Measurements from ENCODE around the gene PACS1.

The PACS1 gene

GRCh38 chr11:66267379-66268243, 197.5 kb downstream of the PACS1 start:
- TF ChIP-seq, protein P1, sequence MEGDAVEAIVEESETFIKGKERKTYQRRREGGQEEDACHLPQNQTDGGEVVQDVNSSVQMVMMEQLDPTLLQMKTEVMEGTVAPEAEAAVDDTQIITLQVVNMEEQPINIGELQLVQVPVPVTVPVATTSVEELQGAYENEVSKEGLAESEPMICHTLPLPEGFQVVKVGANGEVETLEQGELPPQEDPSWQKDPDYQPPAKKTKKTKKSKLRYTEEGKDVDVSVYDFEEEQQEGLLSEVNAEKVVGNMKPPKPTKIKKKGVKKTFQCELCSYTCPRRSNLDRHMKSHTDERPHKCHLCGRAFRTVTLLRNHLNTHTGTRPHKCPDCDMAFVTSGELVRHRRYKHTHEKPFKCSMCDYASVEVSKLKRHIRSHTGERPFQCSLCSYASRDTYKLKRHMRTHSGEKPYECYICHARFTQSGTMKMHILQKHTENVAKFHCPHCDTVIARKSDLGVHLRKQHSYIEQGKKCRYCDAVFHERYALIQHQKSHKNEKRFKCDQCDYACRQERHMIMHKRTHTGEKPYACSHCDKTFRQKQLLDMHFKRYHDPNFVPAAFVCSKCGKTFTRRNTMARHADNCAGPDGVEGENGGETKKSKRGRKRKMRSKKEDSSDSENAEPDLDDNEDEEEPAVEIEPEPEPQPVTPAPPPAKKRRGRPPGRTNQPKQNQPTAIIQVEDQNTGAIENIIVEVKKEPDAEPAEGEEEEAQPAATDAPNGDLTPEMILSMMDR (IDR thresholded peaks at IDR 0.05; ENCODE audit: low read length) = 0 out of 2 replicates have a peak, but pooled peaks have one; percentile 8
- no peak for TF ChIP-seq EZH2 (IDR thresholded peaks at IDR 0.05; ENCODE audit: borderline replicate concordance, low read length)
- H3K4me1 ChIP-seq (ENCODE audit: insufficient read depth, low read length, severe bottlenecking) = peaks cover 19% of the 10 kb centered on the region
- H4K20me1 ChIP-seq (ENCODE audit: insufficient read depth, low read length) = no peaks in the 10 kb centered on the region
- H3K9me3 ChIP-seq (ENCODE audit: low read length) = no peaks in the 10 kb centered on the region
- H3F3A ChIP-seq (ENCODE audit: insufficient read depth, low read length) = no peaks in the 10 kb centered on the region
- peaks cover 38% of the 10 kb centered on the region; the same call in 1 of the 2 replicates for H3K36me3 ChIP-seq (ENCODE audit: insufficient read depth, low read length)
- H3K9ac ChIP-seq (ENCODE audit: low read length) = peak overlapping the region; percentile 50
- H3K4me3 ChIP-seq (ENCODE audit: low read depth, low read length, poor library complexity, severe bottlenecking) = peak overlapping the region; percentile 94
- no peak overlapping the region for H2AFZ ChIP-seq (ENCODE audit: low read length)
- peaks cover 13% of the 10 kb centered on the region for H3K79me2 ChIP-seq (ENCODE audit: insufficient read depth, low read length)
- peak overlapping the region; percentile 78 for H3K27ac ChIP-seq (ENCODE audit: low read depth, low read length, poor library complexity, severe bottlenecking)
- H3K27me3 ChIP-seq (ENCODE audit: insufficient read depth, low read length) = no peaks in the 10 kb centered on the region
- peak overlapping the region; percentile 74 for H3K4me2 ChIP-seq (ENCODE audit: low read length)
- no peaks in the 10 kb centered on the region for H3K9me2 ChIP-seq (ENCODE audit: low read depth, low read length)

- Histone ChIP-seq H3K9me2 (ENCODE audit: low read depth, low read length) (no peaks in the 10 kb centered on the region), H3K4me3 (ENCODE audit: low read depth, low read length, poor library complexity, severe bottlenecking) (peak within 1 kb of the TSS; percentile 94), H4K20me1 (ENCODE audit: insufficient read depth, low read length) (no peaks in the 10 kb centered on the region), H2AFZ (ENCODE audit: low read length) (no peak within 1 kb of the TSS), H3F3A (ENCODE audit: insufficient read depth, low read length) (no peaks in the 10 kb centered on the region), H3K9ac (ENCODE audit: low read length) (peak within 1 kb of the TSS; percentile 96), H3K4me2 (ENCODE audit: low read length) (peak within 1 kb of the TSS; percentile 92), H3K27ac (ENCODE audit: low read depth, low read length, poor library complexity, severe bottlenecking) (peak within 1 kb of the TSS; percentile 78), H3K79me2 (ENCODE audit: insufficient read depth, low read length) (peaks cover 13% of the 10 kb centered on the region), H3K4me1 (ENCODE audit: insufficient read depth, low read length, severe bottlenecking) (peaks cover 19% of the 10 kb centered on the region), H3K27me3 (ENCODE audit: insufficient read depth, low read length) (no peaks in the 10 kb centered on the region), H3K36me3 (ENCODE audit: insufficient read depth, low read length) (peaks cover 42% of the 10 kb centered on the region; the same call in 1 of the 2 replicates), H3K9me3 (ENCODE audit: low read length) (no peaks in the 10 kb centered on the region)
- TF ChIP-seq EZH2 (IDR thresholded peaks at IDR 0.05; ENCODE audit: borderline replicate concordance, low read length) = no peak
- TF ChIP-seq, protein P1 (IDR thresholded peaks at IDR 0.05; ENCODE audit: low read length) = no peak
These were observed 198.3 kb downstream of the PACS1 start, which contains the start of gene RAB1B for GRCh38 chr11:66268244-66268951. RAB1B (plus strand) TSS chr11:66268639; CDS start chr11:66268680, 41 bp downstream.

- Histone ChIP-seq H3K79me2 (ENCODE audit: insufficient read depth, low read length) (peaks cover 13% of the 10 kb centered on the region), H3K27ac (ENCODE audit: low read depth, low read length, poor library complexity, severe bottlenecking) (peak overlapping the region; percentile 64), H3K36me3 (ENCODE audit: insufficient read depth, low read length) (peaks cover 49% of the 10 kb centered on the region; the same call in 1 of the 2 replicates), H4K20me1 (ENCODE audit: insufficient read depth, low read length) (no peaks in the 10 kb centered on the region), H3K9me2 (ENCODE audit: low read depth, low read length) (no peaks in the 10 kb centered on the region), H3K9me3 (ENCODE audit: low read length) (no peaks in the 10 kb centered on the region), H3K4me3 (ENCODE audit: low read depth, low read length, poor library complexity, severe bottlenecking) (peak overlapping the region; percentile 94), H2AFZ (ENCODE audit: low read length) (no peak overlapping the region), H3K4me1 (ENCODE audit: insufficient read depth, low read length, severe bottlenecking) (peaks cover 19% of the 10 kb centered on the region), H3F3A (ENCODE audit: insufficient read depth, low read length) (no peaks in the 10 kb centered on the region), H3K9ac (ENCODE audit: low read length) (peak overlapping the region; percentile 96), H3K27me3 (ENCODE audit: insufficient read depth, low read length) (no peaks in the 10 kb centered on the region), H3K4me2 (ENCODE audit: low read length) (peak overlapping the region; percentile 92)
- TF ChIP-seq, protein P1 (IDR thresholded peaks at IDR 0.05; ENCODE audit: low read length) = peak; percentile 8; the same call in 1 of the 2 replicates
- TF ChIP-seq EZH2 (IDR thresholded peaks at IDR 0.05; ENCODE audit: borderline replicate concordance, low read length) = no peak
These were observed 199.2 kb downstream of the PACS1 start for GRCh38 chr11:66268952-66269905.

Data from OCI-LY1 (cell line).